ENCODE data around the gene CLDND2. TPM values are rescaled to one million over a fixed set of nuclear protein-coding genes. Genes with fewer than 3 reads are reported as not detected.

CLDND2 gene
- total RNA-seq, 1 experiment from 2014 or later: 0.95 TPM

- DNase-seq (peak; percentile 99), ATAC-seq (peak; percentile 59)
- intact Hi-C loops (cut with micrococcal nuclease): loop anchor here (1.0 kb wide), 2 partner anchors 27 to 28 kb away; no protein-coding TSS in a partner anchor
- no peaks in the 10 kb centered on the region for H4K20me1 ChIP-seq (ENCODE audit: low read length)
- no peaks in the 10 kb centered on the region for H3K9me3 ChIP-seq (ENCODE audit: low read length)
- ChIA-PET POLR2A (ENCODE audit: unreplicated experiment) (interaction anchor here (0.9 to 1.5 kb wide), 2 partner anchors 7 to 27 kb away, joined by 16 to 26 read pairs; no protein-coding TSS in a partner anchor), CTCF (interaction anchor here (1.1 kb wide), 1 partner anchor 27 kb away, joined by 10 read pairs; no protein-coding TSS in a partner anchor)
- peaks cover 41% of the 10 kb centered on the region for H3K79me2 ChIP-seq (ENCODE audit: low read length)
- H3K4me3 ChIP-seq (ENCODE audit: low read length): peak overlapping the region; percentile 87
- H3K9me2 ChIP-seq (replicated peaks; ENCODE audit: low read length): no peaks in the 10 kb centered on the region
- peaks cover 4% of the 10 kb centered on the region for H3F3A ChIP-seq (ENCODE audit: low read length, unreplicated experiment)
- BruUV-seq (replicated peaks): TSS peak; percentile 59
- TF ChIP-seq EZH2 (IDR thresholded peaks at IDR 0.05; ENCODE audit: low read length, unreplicated experiment) (no peak), CTCF (conservative IDR thresholded peaks at IDR 0.05; ENCODE audit: low read depth, low read length) (no peak), EZH2phosphoT487 (IDR thresholded peaks at IDR 0.05; ENCODE audit: borderline replicate concordance, low read length) (no peak)
- H3K27ac ChIP-seq (ENCODE audit: low read length): peak overlapping the region; percentile 96
- H3K27me3 ChIP-seq (ENCODE audit: low read length): no peaks in the 10 kb centered on the region
- no peaks in the 10 kb centered on the region for H3K36me3 ChIP-seq (ENCODE audit: low read depth, low read length)
- peaks cover 47% of the 10 kb centered on the region for H3K4me1 ChIP-seq (ENCODE audit: insufficient read depth, low read length)
- peak overlapping the region; percentile 71 for H2AFZ ChIP-seq (ENCODE audit: low read length)
- peak overlapping the region; percentile 96 for H3K9ac ChIP-seq (ENCODE audit: low read length)
- peak overlapping the region; percentile 95 for H3K4me2 ChIP-seq (ENCODE audit: low read length)
Measured at GRCh38 chr19:51366389-51367254, 2.2 kb downstream of the CLDND2 start.

- Histone ChIP-seq H3K36me3 (ENCODE audit: low read depth, low read length) (no peaks in the 10 kb centered on the region), H3K4me3 (ENCODE audit: low read length) (peak within 1 kb of the TSS; percentile 87), H2AFZ (ENCODE audit: low read length) (peak within 1 kb of the TSS; percentile 71), H3K9me3 (ENCODE audit: low read length) (no peaks in the 10 kb centered on the region), H3K4me2 (ENCODE audit: low read length) (peak within 1 kb of the TSS; percentile 95), H3K27me3 (ENCODE audit: low read length) (no peaks in the 10 kb centered on the region), H3F3A (ENCODE audit: low read length, unreplicated experiment) (peaks cover 4% of the 10 kb centered on the region), H3K27ac (ENCODE audit: low read length) (peak within 1 kb of the TSS; percentile 96), H3K9ac (ENCODE audit: low read length) (peak within 1 kb of the TSS; percentile 96), H3K9me2 (replicated peaks; ENCODE audit: low read length) (no peaks in the 10 kb centered on the region), H3K79me2 (ENCODE audit: low read length) (peaks cover 47% of the 10 kb centered on the region), H3K4me1 (ENCODE audit: insufficient read depth, low read length) (peaks cover 47% of the 10 kb centered on the region), H4K20me1 (ENCODE audit: low read length) (no peaks in the 10 kb centered on the region)
- peak; percentile 14 for DNase-seq
- intact Hi-C loops (cut with micrococcal nuclease): no loop called here
- TF ChIP-seq EZH2phosphoT487 (IDR thresholded peaks at IDR 0.05; ENCODE audit: borderline replicate concordance, low read length): no peak
- no peak for TF ChIP-seq EZH2 (IDR thresholded peaks at IDR 0.05; ENCODE audit: low read length, unreplicated experiment)
- TF ChIP-seq CTCF (conservative IDR thresholded peaks at IDR 0.05; ENCODE audit: low read depth, low read length): no peak
- ChIA-PET CTCF (interaction anchor here (1.0 kb wide), 1 partner anchor 26 kb away, joined by 3 read pairs; no protein-coding TSS in a partner anchor), POLR2A (ENCODE audit: unreplicated experiment) (interaction anchor here (2.5 kb wide), 1 partner anchor 26 kb away, joined by 20 read pairs; no protein-coding TSS in a partner anchor)
- BruUV-seq (replicated peaks): TSS peak; percentile 87
- ATAC-seq: no peak
Measured at GRCh38 chr19:51365965-51366388, 2.8 kb downstream of the CLDND2 start, which contains the start of gene ETFB. TSS of gene ETFB (minus strand) at chr19:51366388. CDS start at chr19:51366326, 62 bp downstream.

Data from PC-3 (cell line).